ENCODE results near the gene TMEM8B. TPM values are rescaled to one million over a fixed set of nuclear protein-coding genes. Genes with fewer than 3 reads are reported as not detected.

Gene TMEM8B
- total and polyA plus RNA-seq, 9 of the 15 experiments (the other 6 are each of a cell fraction or from before 2014, with no cell fraction given): 0.01 to 2.2 (median 1.1) TPM

DNA sequence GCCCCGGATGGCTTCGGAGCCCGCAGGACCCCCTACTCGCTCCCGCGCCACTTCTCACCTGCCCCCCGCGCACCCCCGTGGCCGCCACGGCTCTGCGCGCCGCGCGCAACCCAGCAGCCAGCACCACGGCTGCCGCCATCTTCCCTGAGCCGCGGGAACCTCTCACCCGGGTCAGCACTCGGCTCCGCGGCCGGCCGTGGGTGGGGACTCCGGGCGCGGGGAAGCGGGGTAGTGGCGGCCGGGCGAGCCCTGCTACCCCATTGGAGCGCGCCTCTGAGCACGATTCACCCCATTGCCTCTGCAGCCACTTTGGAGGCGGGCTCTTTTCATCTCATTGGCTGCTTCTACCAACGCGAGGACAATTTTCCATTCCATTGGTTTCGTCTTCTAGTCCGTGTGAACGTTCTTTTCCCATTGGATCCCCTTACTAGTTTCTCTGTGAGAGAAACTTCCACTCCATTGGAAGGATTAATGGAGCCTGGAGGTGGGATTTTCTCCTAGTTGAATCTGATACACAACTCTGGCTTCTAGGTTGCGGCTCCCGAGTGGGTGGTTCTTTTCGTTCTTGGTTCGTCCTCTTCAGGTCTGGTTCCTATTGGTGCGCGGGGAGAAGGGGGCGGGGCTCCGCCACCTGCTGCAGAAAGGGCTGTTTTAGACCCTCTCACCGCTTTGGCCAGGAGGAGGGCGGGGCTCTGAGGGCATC lies 14.0 kb upstream of the TMEM8B start, which contains the start of gene HINT2 (continued):
- TF ChIP-seq FOXP1 (CRISPR knock-in tag; IDR thresholded peaks at IDR 0.05) (0 out of 2 replicates have a peak, but pooled peaks have one; percentile 33), YY1 (IDR thresholded peaks at IDR 0.05; ENCODE audit: borderline replicate concordance in 1 of 3, control insufficient read depth in 1 of 3, extremely low read depth in 1 of 3, insufficient read depth in 3 of 3, insufficient read length in 1 of 3, insufficient replicate concordance in 2 of 3, low read depth in 1 of 3, low read length in 2 of 3) (peak; percentile 56 to 93 (median 87)), GABPB1 (CRISPR knock-in tag; IDR thresholded peaks at IDR 0.05) (peak; percentile 50), PHF8 (IDR thresholded peaks at IDR 0.05; ENCODE audit: borderline replicate concordance, low read length) (peak; percentile 81; the same call in 1 of the 2 replicates), MCM2 (IDR thresholded peaks at IDR 0.05; ENCODE audit: low read depth) (no peak), USF2 (CRISPR knock-in tag; IDR thresholded peaks at IDR 0.05) (no peak), CEBPZ (IDR thresholded peaks at IDR 0.05; ENCODE audit: borderline replicate concordance, low read depth, low read length) (0 out of 2 replicates have a peak, but pooled peaks have one; percentile 34), MBD2 (IDR thresholded peaks at IDR 0.05; ENCODE audit: borderline replicate concordance, low read depth) (peak; percentile 93), BCLAF1 (IDR thresholded peaks at IDR 0.05; ENCODE audit: borderline replicate concordance in 1 of 2, control insufficient read depth in 1 of 2, low read depth in 2 of 2, low read length in 1 of 2) (no peak)
- TF ChIP-seq, protein P1, sequence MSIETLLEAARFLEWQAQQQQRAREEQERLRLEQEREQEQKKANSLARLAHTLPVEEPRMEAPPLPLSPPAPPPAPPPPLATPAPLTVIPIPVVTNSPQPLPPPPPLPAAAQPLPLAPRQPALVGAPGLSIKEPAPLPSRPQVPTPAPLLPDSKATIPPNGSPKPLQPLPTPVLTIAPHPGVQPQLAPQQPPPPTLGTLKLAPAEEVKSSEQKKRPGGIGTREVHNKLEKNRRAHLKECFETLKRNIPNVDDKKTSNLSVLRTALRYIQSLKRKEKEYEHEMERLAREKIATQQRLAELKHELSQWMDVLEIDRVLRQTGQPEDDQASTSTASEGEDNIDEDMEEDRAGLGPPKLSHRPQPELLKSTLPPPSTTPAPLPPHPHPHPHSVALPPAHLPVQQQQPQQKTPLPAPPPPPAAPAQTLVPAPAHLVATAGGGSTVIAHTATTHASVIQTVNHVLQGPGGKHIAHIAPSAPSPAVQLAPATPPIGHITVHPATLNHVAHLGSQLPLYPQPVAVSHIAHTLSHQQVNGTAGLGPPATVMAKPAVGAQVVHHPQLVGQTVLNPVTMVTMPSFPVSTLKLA (conservative IDR thresholded peaks at IDR 0.05): peak in 1 of 2 experiments; percentile 54; a peak in 2 of 4 replicates
- TF ChIP-seq, protein P2, sequence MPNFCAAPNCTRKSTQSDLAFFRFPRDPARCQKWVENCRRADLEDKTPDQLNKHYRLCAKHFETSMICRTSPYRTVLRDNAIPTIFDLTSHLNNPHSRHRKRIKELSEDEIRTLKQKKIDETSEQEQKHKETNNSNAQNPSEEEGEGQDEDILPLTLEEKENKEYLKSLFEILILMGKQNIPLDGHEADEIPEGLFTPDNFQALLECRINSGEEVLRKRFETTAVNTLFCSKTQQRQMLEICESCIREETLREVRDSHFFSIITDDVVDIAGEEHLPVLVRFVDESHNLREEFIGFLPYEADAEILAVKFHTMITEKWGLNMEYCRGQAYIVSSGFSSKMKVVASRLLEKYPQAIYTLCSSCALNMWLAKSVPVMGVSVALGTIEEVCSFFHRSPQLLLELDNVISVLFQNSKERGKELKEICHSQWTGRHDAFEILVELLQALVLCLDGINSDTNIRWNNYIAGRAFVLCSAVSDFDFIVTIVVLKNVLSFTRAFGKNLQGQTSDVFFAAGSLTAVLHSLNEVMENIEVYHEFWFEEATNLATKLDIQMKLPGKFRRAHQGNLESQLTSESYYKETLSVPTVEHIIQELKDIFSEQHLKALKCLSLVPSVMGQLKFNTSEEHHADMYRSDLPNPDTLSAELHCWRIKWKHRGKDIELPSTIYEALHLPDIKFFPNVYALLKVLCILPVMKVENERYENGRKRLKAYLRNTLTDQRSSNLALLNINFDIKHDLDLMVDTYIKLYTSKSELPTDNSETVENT (CRISPR knock-in tag; IDR thresholded peaks at IDR 0.05): 0 out of 2 replicates have a peak, but pooled peaks have one; percentile 53
